ENCODE measurements around the gene RAB31. TPM values are rescaled to one million over a fixed set of nuclear protein-coding genes. Genes with fewer than 3 reads are reported as not detected.
A peak's percentile ranks its signal among the peaks of the same experiment; 100 is the strongest.

Gene RAB31
- total and polyA plus RNA-seq, 2 of the 13 experiments (the other 11 are each of a cell fraction or from before 2014, with no cell fraction given), result 1.1 to 1.7 TPM

- TF ChIP-seq STAT6 (CRISPR knock-in tag; IDR thresholded peaks at IDR 0.05; ENCODE audit: borderline replicate concordance) (no peak), FOXA1 (IDR thresholded peaks at IDR 0.05) (no peak), FOXA1 (CRISPR knock-in tag; IDR thresholded peaks at IDR 0.05) (peak; percentile 25; the same call in 1 of the 2 replicates), ZNF343 (CRISPR knock-in tag; IDR thresholded peaks at IDR 0.05) (no peak), EP300 (IDR thresholded peaks at IDR 0.05; ENCODE audit: low read depth in 2 of 2, low read length in 2 of 2) (peak; percentile 49 to 64; a peak in 2 of 4 replicates), EP300 (CRISPR knock-in tag; IDR thresholded peaks at IDR 0.05; ENCODE audit: borderline replicate concordance) (peak; percentile 67; the same call in 1 of the 2 replicates), FOSL2 (CRISPR knock-in tag; IDR thresholded peaks at IDR 0.05) (peak; percentile 91), HOXA3 (CRISPR knock-in tag; IDR thresholded peaks at IDR 0.05) (peak; percentile 28; the same call in 1 of the 2 replicates), U2AF1 (optimal IDR thresholded peaks at IDR 0.05; ENCODE audit: low read depth, low read length) (no peak), RXRA (CRISPR knock-in tag; IDR thresholded peaks at IDR 0.05) (peak; percentile 45; the same call in 1 of the 2 replicates), ZNF556 (CRISPR knock-in tag; IDR thresholded peaks at IDR 0.05; ENCODE audit: borderline replicate concordance) (no peak), GABPB1 (CRISPR knock-in tag; IDR thresholded peaks at IDR 0.05) (0 out of 2 replicates have a peak, but pooled peaks have one; percentile 21)
Measured at GRCh38 chr18:9803063-9803697, 95.1 kb downstream of the RAB31 start (continued).
